Caco-2 (cell line): ENCODE results near the gene ZNF180. TPM values are rescaled to one million over a fixed set of nuclear protein-coding genes. Genes with fewer than 3 reads are reported as not detected.
"Not testable (repeated sequence)": the region's sequence is repeated elsewhere in the genome, so short reads cannot be mapped to it uniquely, and the experiment has no call there.

Source experiments
- BruUV-seq: library from RNA; stranded (reverse); fragments of 400-500 nt; replicated peaks from 2 replicates; lab custom pipeline; 2021; lab: Mats Ljungman, UMichigan
- CTCF ChIA-PET: fragments of 300-600 bp; sonication (Branson Sonifier 250); formaldehyde crosslinking; loops from one replicate; lab custom pipeline; 2022; ENCODE audit warnings: antibody characterized with exemption; lab: Charles Lee
- POLR2A ChIA-PET: fragments of 300-600 bp; sonication (Branson Sonifier 250); formaldehyde crosslinking; loops from one replicate; lab custom pipeline; 2022; ENCODE audit warnings: antibody characterized with exemption; lab: Charles Lee
- DNase-seq, 2 experiments: peaks; one replicate each; pipeline versions ENCODE4 v3.0.0 to v3.0.0-alpha.2; 2020 to 2022
- H3K27me3 ChIP-seq: replicated peaks from 2 replicates; pipeline ENCODE4 v1.6.0; 2011; ENCODE audit warnings: low read length; ENCODE audit not compliant: control insufficient read depth, insufficient read depth
- H3K36me3 ChIP-seq: 2 replicates; pipeline ENCODE4 v1.5.1; 2011; ENCODE audit warnings: low read length; ENCODE audit not compliant: control insufficient read depth, insufficient read depth
- H3K4me1 ChIP-seq: fragments of 250-450 bp; sonication (Bioruptor Pico); 2 replicates; pipeline ENCODE4 v1.5.1; 2020; ENCODE audit warnings: mild to moderate bottlenecking
- H3K4me3 ChIP-seq: 2 replicates; pipeline ENCODE4 v1.5.1; 2011; ENCODE audit warnings: low read depth, mild to moderate bottlenecking, control low read depth, low read length
- H3K9me3 ChIP-seq: fragments of 250-450 bp; sonication (Bioruptor Pico); 2 replicates; pipeline ENCODE4 v1.5.1; 2020; ENCODE audit warnings: mild to moderate bottlenecking, moderate library complexity
- H3K27ac Mint-ChIP-seq: one replicate; pipeline ENCODE4 v1.8.0; 2022; ENCODE audit warnings: mixed read lengths; ENCODE audit not compliant: unreplicated experiment
- H3K27me3 Mint-ChIP-seq: one replicate; pipeline ENCODE4 v1.8.0; 2022; ENCODE audit warnings: mixed read lengths; ENCODE audit not compliant: insufficient read depth, unreplicated experiment
- H3K36me3 Mint-ChIP-seq: one replicate; pipeline ENCODE4 v1.8.0; 2022; ENCODE audit warnings: mild to moderate bottlenecking, mixed read lengths; ENCODE audit not compliant: insufficient read depth, unreplicated experiment
- H3K4me1 Mint-ChIP-seq: one replicate; pipeline ENCODE4 v1.8.0; 2022; ENCODE audit warnings: low read depth, mixed read lengths; ENCODE audit not compliant: unreplicated experiment
- H3K4me3 Mint-ChIP-seq: one replicate; pipeline ENCODE4 v1.8.0; 2022; ENCODE audit warnings: mild to moderate bottlenecking, moderate library complexity, mixed read lengths; ENCODE audit not compliant: unreplicated experiment
- H3K9me3 Mint-ChIP-seq: one replicate; pipeline ENCODE4 v1.8.0; 2022; ENCODE audit warnings: mixed read lengths; ENCODE audit not compliant: unreplicated experiment
- CTCF ChIP-seq, 2 experiments: fragments of 200-600 bp in 1 of 2; IDR thresholded peaks; 1 replicate in 1 of 2; 2 replicates in 1 of 2; pipeline versions ENCODE4 v1.5.1 to v1.8.0; 2011 to 2022; ENCODE audit warnings: antibody characterized with exemption in 1 of 2, control low read depth in 1 of 2, inconsistent platforms in 1 of 2, low read depth in 1 of 2, low read length in 1 of 2, mild to moderate bottlenecking in 1 of 2, moderate library complexity in 1 of 2; ENCODE audit not compliant: insufficient read depth in 1 of 2, severe bottlenecking in 1 of 2, unreplicated experiment in 1 of 2
- intact Hi-C: fragments of 100-400 bp; cut with micrococcal nuclease; formaldehyde crosslinking; loops from one replicate; pipeline ENCODE4 v1.10.0; 2022; ENCODE audit not compliant: unreplicated experiment
- total RNA-seq: library from RNA; stranded (reverse); gene quantifications from 2 replicates; pipeline ENCODE4 v1.2.3, GENCODE V29; 2022

The ZNF180 gene
- total RNA-seq, 1 experiment from 2014 or later, result 9.1 TPM

- Histone ChIP-seq H3K27me3 (no peaks in the 10 kb centered on the region), H3K4me1 (peaks cover 8% of the 10 kb centered on the region; the same call in 1 of the 2 replicates), H3K9me3 (peaks cover 2% of the 10 kb centered on the region; the same call in 1 of the 2 replicates), H3K4me3 (peak overlapping the region; percentile 99), H3K36me3 (peaks cover 12% of the 10 kb centered on the region)
- Mint-ChIP-seq H3K36me3 (peaks cover 64% of the 10 kb centered on the region), H3K4me3 (peak overlapping the region; percentile 98), H3K27me3 (peaks cover 2% of the 10 kb centered on the region), H3K9me3 (peaks cover 54% of the 10 kb centered on the region), H3K4me1 (peaks cover 25% of the 10 kb centered on the region), H3K27ac (peak overlapping the region; percentile 92)
- CTCF ChIA-PET, result interaction anchor here (0.5 kb wide), 1 partner anchor 287 kb away, joined by 5 read pairs; the partner anchor contains the start of gene ZNF227
- BruUV-seq, result no TSS peak
- POLR2A ChIA-PET, result interaction anchor here (0.5 kb wide), 1 partner anchor 96 kb away, joined by 7 read pairs; no protein-coding TSS in a partner anchor
- DNase-seq, result no peak
- intact Hi-C loops, result loop anchor here (1.0 kb wide), 1 partner anchor 64 kb away; no protein-coding TSS in a partner anchor
- TF ChIP-seq CTCF (IDR thresholded peaks at IDR 0.05; ENCODE audit: insufficient read depth in 1 of 2, low read depth in 1 of 2, low read length in 1 of 2, severe bottlenecking in 1 of 2, unreplicated experiment in 1 of 2), result no peak
Measured at GRCh38 chr19:44498988-44499387, 1.3 kb downstream of the ZNF180 start.

GRCh38 chr19:44496711-44497110 lies 3.6 kb downstream of the ZNF180 start:
- intact Hi-C loops, result no loop called here
- Histone ChIP-seq H3K36me3 (peaks cover 15% of the 10 kb centered on the region), H3K27me3 (no peaks in the 10 kb centered on the region), H3K9me3 (peaks cover 2% of the 10 kb centered on the region; the same call in 1 of the 2 replicates), H3K4me3 (no peak overlapping the region), H3K4me1 (peaks cover 8% of the 10 kb centered on the region; the same call in 1 of the 2 replicates)
- Mint-ChIP-seq H3K36me3 (peaks cover 83% of the 10 kb centered on the region), H3K27ac (no peak overlapping the region), H3K9me3 (peaks cover 59% of the 10 kb centered on the region), H3K4me1 (peaks cover 25% of the 10 kb centered on the region), H3K27me3 (no peaks in the 10 kb centered on the region), H3K4me3 (no peak overlapping the region)
- CTCF ChIA-PET, result no interaction called here
- POLR2A ChIA-PET, result no interaction called here
- BruUV-seq, result no TSS peak
- TF ChIP-seq CTCF (IDR thresholded peaks at IDR 0.05; ENCODE audit: insufficient read depth in 1 of 2, low read depth in 1 of 2, low read length in 1 of 2, severe bottlenecking in 1 of 2, unreplicated experiment in 1 of 2), result no peak
- no peak for DNase-seq

- no peak for TF ChIP-seq CTCF (IDR thresholded peaks at IDR 0.05; ENCODE audit: insufficient read depth in 1 of 2, low read depth in 1 of 2, low read length in 1 of 2, severe bottlenecking in 1 of 2, unreplicated experiment in 1 of 2)
- H3K27me3 ChIP-seq, result no peaks in the 10 kb centered on the region
- intact Hi-C loops, result no loop called here
- H3K27ac Mint-ChIP-seq, result no peak overlapping the region
- H3K4me3 ChIP-seq, result no peak overlapping the region
- H3K9me3 Mint-ChIP-seq, result peaks cover 83% of the 10 kb centered on the region
- H3K4me3 Mint-ChIP-seq, result peak overlapping the region; percentile 43
- no peaks in the 10 kb centered on the region for H3K27me3 Mint-ChIP-seq
- H3K4me1 ChIP-seq, result no peaks in the 10 kb centered on the region
- ChIA-PET CTCF (no interaction called here), POLR2A (no interaction called here)
- DNase-seq, result peak in 1 of 2 experiments; percentile 14
- peaks cover 79% of the 10 kb centered on the region for H3K9me3 ChIP-seq
- H3K36me3 Mint-ChIP-seq, result peaks cover 92% of the 10 kb centered on the region
- BruUV-seq, result no TSS peak
- H3K4me1 Mint-ChIP-seq, result no peaks in the 10 kb centered on the region
- peaks cover 14% of the 10 kb centered on the region for H3K36me3 ChIP-seq
Measured at GRCh38 chr19:44476559-44477408, 23.5 kb downstream of the ZNF180 start.

GRCh38 chr19:44468730-44469129 lies 31.6 kb downstream of the ZNF180 start:
- H3K9me3 Mint-ChIP-seq, result peaks cover 77% of the 10 kb centered on the region

More at GRCh38 chr19:44468730-44469129, 31.6 kb downstream of the ZNF180 start:
- H3K4me1 Mint-ChIP-seq, DNase-seq, H3K4me3 ChIP-seq, H3K4me1 ChIP-seq, H3K27me3 Mint-ChIP-seq, H3K36me3 ChIP-seq, POLR2A ChIA-PET, CTCF ChIA-PET, H3K4me3 Mint-ChIP-seq, BruUV-seq, H3K27me3 ChIP-seq, H3K27ac Mint-ChIP-seq, intact Hi-C loops: not testable (repeated sequence)
- H3K9me3 ChIP-seq, result peaks cover 19% of the 10 kb centered on the region
- H3K36me3 Mint-ChIP-seq, result peaks cover 22% of the 10 kb centered on the region
